ENCODE results near the gene AMFR.

The AMFR gene

GRCh38 chr16:56424791-56425438 lies 430 bp downstream of the AMFR start:
- H2AFZ ChIP-seq (ENCODE audit: low read depth, low read length): peak overlapping the region; percentile 81
- peak overlapping the region; percentile 72 for H4K91ac ChIP-seq (ENCODE audit: low read length)
- H3K9ac ChIP-seq (ENCODE audit: low read length): peak overlapping the region; percentile 91
- H3K36me3 ChIP-seq (ENCODE audit: control insufficient read depth in 1 of 2, insufficient read depth in 2 of 2, low read depth in 1 of 2, low read length in 2 of 2): peaks cover 2 to 7% of the 10 kb centered on the region in 2 experiments
- no peak overlapping the region for H2BK5ac ChIP-seq (ENCODE audit: low read depth, low read length, poor library complexity, severe bottlenecking)
- H3K18ac ChIP-seq (ENCODE audit: low read depth in 1 of 2, low read length in 2 of 2): peak overlapping the region; percentile 96 to 97
- peaks cover 8% of the 10 kb centered on the region for H3K4me1 ChIP-seq (ENCODE audit: control insufficient read depth, insufficient read depth, low read depth, low read length)
- 1% methylated on average over 70 of the region's 79 CpGs for WGBS
- no peaks in the 10 kb centered on the region for H3K9me3 ChIP-seq (ENCODE audit: control insufficient read depth, low read length)
- H2BK12ac ChIP-seq (ENCODE audit: low read length in 2 of 2): no peak overlapping the region
- H3K23ac ChIP-seq (ENCODE audit: low read length in 2 of 2): no peak overlapping the region
- peak overlapping the region; percentile 77 for H2BK15ac ChIP-seq (ENCODE audit: low read depth, poor library complexity, severe bottlenecking)
- H3K27ac ChIP-seq (ENCODE audit: low read length, poor library complexity, severe bottlenecking): no peak overlapping the region
- H4K8ac ChIP-seq (ENCODE audit: low read length): peak overlapping the region; percentile 84
- peak; percentile 21 for DNase-seq
- no peaks in the 10 kb centered on the region for H3K27me3 ChIP-seq (ENCODE audit: control insufficient read depth in 1 of 2, insufficient read depth in 1 of 2, low read length in 2 of 2)
- no peak overlapping the region for H2AK5ac ChIP-seq (ENCODE audit: low read length, severe bottlenecking)
- H3K14ac ChIP-seq (ENCODE audit: low read length in 2 of 2): peak overlapping the region; percentile 83 to 92
- H2BK120ac ChIP-seq (ENCODE audit: low read depth, low read length): peak overlapping the region; percentile 85
- H3K4me2 ChIP-seq (ENCODE audit: low read length, poor library complexity, severe bottlenecking): peak overlapping the region; percentile 81
- H3K79me1 ChIP-seq (replicated peaks; ENCODE audit: low read length, poor library complexity, severe bottlenecking): peaks cover 8% of the 10 kb centered on the region
- H3K4ac ChIP-seq (ENCODE audit: low read depth in 1 of 2, low read length in 2 of 2): peak overlapping the region; percentile 87 to 88
- H3K4me3 ChIP-seq (ENCODE audit: insufficient read depth in 1 of 2, low read depth in 1 of 2, low read length in 2 of 2): peak overlapping the region; percentile 84 to 96

GRCh38 chr16:56424404-56424764 lies 961 bp downstream of the AMFR start:
- Histone ChIP-seq H2AFZ (ENCODE audit: low read depth, low read length) (no peak overlapping the region), H3K4me3 (ENCODE audit: insufficient read depth in 1 of 2, low read depth in 1 of 2, low read length in 2 of 2) (peak overlapping the region; percentile 84 to 96), H3K36me3 (ENCODE audit: control insufficient read depth in 1 of 2, insufficient read depth in 2 of 2, low read depth in 1 of 2, low read length in 2 of 2) (peaks cover 1 to 2% of the 10 kb centered on the region in 2 experiments), H3K9ac (ENCODE audit: low read length) (peak overlapping the region; percentile 91), H3K79me1 (replicated peaks; ENCODE audit: low read length, poor library complexity, severe bottlenecking) (peaks cover 9% of the 10 kb centered on the region), H2BK120ac (ENCODE audit: low read depth, low read length) (no peak overlapping the region), H3K4me1 (ENCODE audit: control insufficient read depth, insufficient read depth, low read depth, low read length) (peaks cover 8% of the 10 kb centered on the region), H4K8ac (ENCODE audit: low read length) (no peak overlapping the region), H2BK5ac (ENCODE audit: low read depth, low read length, poor library complexity, severe bottlenecking) (no peak overlapping the region), H2BK12ac (ENCODE audit: low read length in 2 of 2) (peak overlapping the region in 1 of 2 experiments; percentile 11), H3K14ac (ENCODE audit: low read length in 2 of 2) (no peak overlapping the region), H3K18ac (ENCODE audit: low read depth in 1 of 2, low read length in 2 of 2) (peak overlapping the region in 1 of 2 experiments; percentile 97), H3K4ac (ENCODE audit: low read depth in 1 of 2, low read length in 2 of 2) (no peak overlapping the region), H2AK5ac (ENCODE audit: low read length, severe bottlenecking) (no peak overlapping the region), H3K27ac (ENCODE audit: low read length, poor library complexity, severe bottlenecking) (no peak overlapping the region), H3K4me2 (ENCODE audit: low read length, poor library complexity, severe bottlenecking) (peak overlapping the region; percentile 81), H2BK15ac (ENCODE audit: low read depth, poor library complexity, severe bottlenecking) (no peak overlapping the region), H4K91ac (ENCODE audit: low read length) (no peak overlapping the region), H3K23ac (ENCODE audit: low read length in 2 of 2) (no peak overlapping the region), H3K27me3 (ENCODE audit: control insufficient read depth in 1 of 2, insufficient read depth in 1 of 2, low read length in 2 of 2) (no peaks in the 10 kb centered on the region), H3K9me3 (ENCODE audit: control insufficient read depth, low read length) (no peaks in the 10 kb centered on the region)
- DNase-seq: peak; percentile 25
- WGBS: 1% methylated on average over 14 of the region's 16 CpGs

GRCh38 chr16:56423584-56424403 lies 1.6 kb downstream of the AMFR start:
- Histone ChIP-seq H3K4ac (ENCODE audit: low read depth in 1 of 2, low read length in 2 of 2) (no peak overlapping the region), H2AK5ac (ENCODE audit: low read length, severe bottlenecking) (no peak overlapping the region), H3K14ac (ENCODE audit: low read length in 2 of 2) (no peak overlapping the region), H4K91ac (ENCODE audit: low read length) (no peak overlapping the region), H2AFZ (ENCODE audit: low read depth, low read length) (no peak overlapping the region), H2BK5ac (ENCODE audit: low read depth, low read length, poor library complexity, severe bottlenecking) (no peak overlapping the region), H3K4me1 (ENCODE audit: control insufficient read depth, insufficient read depth, low read depth, low read length) (peaks cover 8% of the 10 kb centered on the region), H2BK15ac (ENCODE audit: low read depth, poor library complexity, severe bottlenecking) (no peak overlapping the region), H3K18ac (ENCODE audit: low read depth in 1 of 2, low read length in 2 of 2) (peak overlapping the region in 1 of 2 experiments; percentile 21), H3K79me1 (replicated peaks; ENCODE audit: low read length, poor library complexity, severe bottlenecking) (peaks cover 8% of the 10 kb centered on the region), H3K23ac (ENCODE audit: low read length in 2 of 2) (no peak overlapping the region), H3K4me3 (ENCODE audit: insufficient read depth in 1 of 2, low read depth in 1 of 2, low read length in 2 of 2) (peak overlapping the region in 1 of 2 experiments; percentile 84), H3K36me3 (ENCODE audit: control insufficient read depth in 1 of 2, insufficient read depth in 2 of 2, low read depth in 1 of 2, low read length in 2 of 2) (peaks cover 0 to 1% of the 10 kb centered on the region in 2 experiments), H2BK120ac (ENCODE audit: low read depth, low read length) (no peak overlapping the region), H4K8ac (ENCODE audit: low read length) (no peak overlapping the region), H3K27ac (ENCODE audit: low read length, poor library complexity, severe bottlenecking) (no peak overlapping the region), H2BK12ac (ENCODE audit: low read length in 2 of 2) (no peak overlapping the region), H3K9ac (ENCODE audit: low read length) (peak overlapping the region; percentile 91), H3K27me3 (ENCODE audit: control insufficient read depth in 1 of 2, insufficient read depth in 1 of 2, low read length in 2 of 2) (no peaks in the 10 kb centered on the region), H3K9me3 (ENCODE audit: control insufficient read depth, low read length) (no peaks in the 10 kb centered on the region), H3K4me2 (ENCODE audit: low read length, poor library complexity, severe bottlenecking) (peak overlapping the region; percentile 81)
- DNase-seq: peak; percentile 23
- 38% methylated on average over 7 of the region's 7 CpGs for WGBS

GRCh38 chr16:56422896-56423441 lies 2.4 kb downstream of the AMFR start:
- Histone ChIP-seq H3K9ac (ENCODE audit: low read length) (peak overlapping the region; percentile 91), H3K4ac (ENCODE audit: low read depth in 1 of 2, low read length in 2 of 2) (no peak overlapping the region), H2BK15ac (ENCODE audit: low read depth, poor library complexity, severe bottlenecking) (no peak overlapping the region), H2AFZ (ENCODE audit: low read depth, low read length) (no peak overlapping the region), H3K27ac (ENCODE audit: low read length, poor library complexity, severe bottlenecking) (no peak overlapping the region), H3K9me3 (ENCODE audit: control insufficient read depth, low read length) (no peaks in the 10 kb centered on the region), H2AK5ac (ENCODE audit: low read length, severe bottlenecking) (peak overlapping the region; percentile 41), H3K23ac (ENCODE audit: low read length in 2 of 2) (no peak overlapping the region), H3K27me3 (ENCODE audit: control insufficient read depth in 1 of 2, insufficient read depth in 1 of 2, low read length in 2 of 2) (no peaks in the 10 kb centered on the region), H4K91ac (ENCODE audit: low read length) (no peak overlapping the region), H3K4me1 (ENCODE audit: control insufficient read depth, insufficient read depth, low read depth, low read length) (peaks cover 8% of the 10 kb centered on the region), H3K4me3 (ENCODE audit: insufficient read depth in 1 of 2, low read depth in 1 of 2, low read length in 2 of 2) (peak overlapping the region in 1 of 2 experiments; percentile 84), H3K14ac (ENCODE audit: low read length in 2 of 2) (no peak overlapping the region), H2BK12ac (ENCODE audit: low read length in 2 of 2) (no peak overlapping the region), H3K18ac (ENCODE audit: low read depth in 1 of 2, low read length in 2 of 2) (no peak overlapping the region), H3K36me3 (ENCODE audit: control insufficient read depth in 1 of 2, insufficient read depth in 2 of 2, low read depth in 1 of 2, low read length in 2 of 2) (no peaks in the 10 kb centered on the region), H2BK5ac (ENCODE audit: low read depth, low read length, poor library complexity, severe bottlenecking) (no peak overlapping the region), H4K8ac (ENCODE audit: low read length) (no peak overlapping the region), H3K4me2 (ENCODE audit: low read length, poor library complexity, severe bottlenecking) (no peak overlapping the region), H2BK120ac (ENCODE audit: low read depth, low read length) (no peak overlapping the region), H3K79me1 (replicated peaks; ENCODE audit: low read length, poor library complexity, severe bottlenecking) (peaks cover 6% of the 10 kb centered on the region)
- no peak for DNase-seq
- 74% methylated on average over 3 of the region's 4 CpGs for WGBS

Measured in mesenchymal stem cell (in vitro differentiated cells and primary cell).